HCT116 (cell line): Measurements from ENCODE around the gene GTF2H4.
"Not testable (repeated sequence)": the region's sequence is repeated elsewhere in the genome, so short reads cannot be mapped to it uniquely, and the experiment has no call there.

Experiments
- EZH2 ChIP-seq: fragments of 200-600 bp; sonication (generic); IDR thresholded peaks from 2 replicates; pipeline ENCODE4 v1.6.1; 2017; ENCODE audit warnings: antibody characterized with exemption, mixed run types
- TF ChIP-seq, protein P1 (sequence below): IDR thresholded peaks from 2 replicates; pipeline ENCODE4 v1.6.1; 2012; ENCODE audit warnings: low read depth

DNA sequence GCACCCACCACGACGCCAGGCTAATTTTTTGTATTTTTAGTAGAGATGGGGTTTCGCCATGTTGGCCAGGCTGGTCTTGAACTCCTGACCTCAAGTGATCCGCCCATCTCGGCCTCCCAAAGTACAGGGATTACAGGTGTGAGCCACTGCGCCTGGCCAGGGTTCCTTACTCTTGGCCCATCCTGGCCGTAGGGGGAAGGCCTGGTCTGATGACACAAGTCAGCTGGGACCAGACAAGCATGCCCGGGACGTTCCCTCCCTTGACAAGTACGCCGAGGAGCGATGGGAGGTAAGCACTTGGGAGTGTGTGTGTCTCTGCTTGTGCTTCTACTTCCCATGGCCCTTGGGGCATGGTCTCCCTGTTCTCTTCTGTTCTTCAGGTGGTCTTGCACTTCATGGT lies 2.5 kb downstream of the GTF2H4 start:
- not testable (repeated sequence) for TF ChIP-seq EZH2
- TF ChIP-seq, protein P1, sequence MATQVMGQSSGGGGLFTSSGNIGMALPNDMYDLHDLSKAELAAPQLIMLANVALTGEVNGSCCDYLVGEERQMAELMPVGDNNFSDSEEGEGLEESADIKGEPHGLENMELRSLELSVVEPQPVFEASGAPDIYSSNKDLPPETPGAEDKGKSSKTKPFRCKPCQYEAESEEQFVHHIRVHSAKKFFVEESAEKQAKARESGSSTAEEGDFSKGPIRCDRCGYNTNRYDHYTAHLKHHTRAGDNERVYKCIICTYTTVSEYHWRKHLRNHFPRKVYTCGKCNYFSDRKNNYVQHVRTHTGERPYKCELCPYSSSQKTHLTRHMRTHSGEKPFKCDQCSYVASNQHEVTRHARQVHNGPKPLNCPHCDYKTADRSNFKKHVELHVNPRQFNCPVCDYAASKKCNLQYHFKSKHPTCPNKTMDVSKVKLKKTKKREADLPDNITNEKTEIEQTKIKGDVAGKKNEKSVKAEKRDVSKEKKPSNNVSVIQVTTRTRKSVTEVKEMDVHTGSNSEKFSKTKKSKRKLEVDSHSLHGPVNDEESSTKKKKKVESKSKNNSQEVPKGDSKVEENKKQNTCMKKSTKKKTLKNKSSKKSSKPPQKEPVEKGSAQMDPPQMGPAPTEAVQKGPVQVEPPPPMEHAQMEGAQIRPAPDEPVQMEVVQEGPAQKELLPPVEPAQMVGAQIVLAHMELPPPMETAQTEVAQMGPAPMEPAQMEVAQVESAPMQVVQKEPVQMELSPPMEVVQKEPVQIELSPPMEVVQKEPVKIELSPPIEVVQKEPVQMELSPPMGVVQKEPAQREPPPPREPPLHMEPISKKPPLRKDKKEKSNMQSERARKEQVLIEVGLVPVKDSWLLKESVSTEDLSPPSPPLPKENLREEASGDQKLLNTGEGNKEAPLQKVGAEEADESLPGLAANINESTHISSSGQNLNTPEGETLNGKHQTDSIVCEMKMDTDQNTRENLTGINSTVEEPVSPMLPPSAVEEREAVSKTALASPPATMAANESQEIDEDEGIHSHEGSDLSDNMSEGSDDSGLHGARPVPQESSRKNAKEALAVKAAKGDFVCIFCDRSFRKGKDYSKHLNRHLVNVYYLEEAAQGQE = not testable (repeated sequence)
